Measurements from ENCODE around the gene SOX6. TPM values are rescaled to one million over a fixed set of nuclear protein-coding genes. Genes with fewer than 3 reads are reported as not detected.

SOX6 gene
- total RNA-seq, 4 donors from 2014 or later, result 0.29 to 20.5 (median 8.2) TPM

DNA sequence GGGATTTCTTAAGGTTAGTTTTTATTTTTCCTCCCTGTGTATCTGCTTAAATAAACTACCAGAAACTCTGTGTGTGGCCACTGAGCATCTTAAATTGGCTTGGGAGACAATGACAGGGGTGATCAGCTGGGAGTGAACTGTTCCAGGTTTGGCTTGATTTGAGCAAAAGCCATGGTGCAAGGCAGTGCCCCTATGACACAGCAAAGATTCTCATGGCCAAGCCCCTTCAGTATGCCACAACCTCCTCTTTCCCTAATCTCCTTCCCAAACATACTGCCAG lies 370.5 kb downstream of the SOX6 start:
- Histone ChIP-seq H3K4me1 (no peaks in the 10 kb centered on the region), H3K4me3 (no peak overlapping the region), H3K9me3 (no peaks in the 10 kb centered on the region), H3K36me3 (no peaks in the 10 kb centered on the region), H3K27ac (no peak overlapping the region), H3K27me3 (no peaks in the 10 kb centered on the region)
- TF ChIP-seq, protein P1, sequence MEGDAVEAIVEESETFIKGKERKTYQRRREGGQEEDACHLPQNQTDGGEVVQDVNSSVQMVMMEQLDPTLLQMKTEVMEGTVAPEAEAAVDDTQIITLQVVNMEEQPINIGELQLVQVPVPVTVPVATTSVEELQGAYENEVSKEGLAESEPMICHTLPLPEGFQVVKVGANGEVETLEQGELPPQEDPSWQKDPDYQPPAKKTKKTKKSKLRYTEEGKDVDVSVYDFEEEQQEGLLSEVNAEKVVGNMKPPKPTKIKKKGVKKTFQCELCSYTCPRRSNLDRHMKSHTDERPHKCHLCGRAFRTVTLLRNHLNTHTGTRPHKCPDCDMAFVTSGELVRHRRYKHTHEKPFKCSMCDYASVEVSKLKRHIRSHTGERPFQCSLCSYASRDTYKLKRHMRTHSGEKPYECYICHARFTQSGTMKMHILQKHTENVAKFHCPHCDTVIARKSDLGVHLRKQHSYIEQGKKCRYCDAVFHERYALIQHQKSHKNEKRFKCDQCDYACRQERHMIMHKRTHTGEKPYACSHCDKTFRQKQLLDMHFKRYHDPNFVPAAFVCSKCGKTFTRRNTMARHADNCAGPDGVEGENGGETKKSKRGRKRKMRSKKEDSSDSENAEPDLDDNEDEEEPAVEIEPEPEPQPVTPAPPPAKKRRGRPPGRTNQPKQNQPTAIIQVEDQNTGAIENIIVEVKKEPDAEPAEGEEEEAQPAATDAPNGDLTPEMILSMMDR (IDR thresholded peaks at IDR 0.05), result no peak
- TF ChIP-seq POLR2A (IDR thresholded peaks at IDR 0.05), result no peak
- intact Hi-C loops (cut with DNase I; ENCODE audit: low total_unique reads), result no loop called here
- no peak for DNase-seq

DNA sequence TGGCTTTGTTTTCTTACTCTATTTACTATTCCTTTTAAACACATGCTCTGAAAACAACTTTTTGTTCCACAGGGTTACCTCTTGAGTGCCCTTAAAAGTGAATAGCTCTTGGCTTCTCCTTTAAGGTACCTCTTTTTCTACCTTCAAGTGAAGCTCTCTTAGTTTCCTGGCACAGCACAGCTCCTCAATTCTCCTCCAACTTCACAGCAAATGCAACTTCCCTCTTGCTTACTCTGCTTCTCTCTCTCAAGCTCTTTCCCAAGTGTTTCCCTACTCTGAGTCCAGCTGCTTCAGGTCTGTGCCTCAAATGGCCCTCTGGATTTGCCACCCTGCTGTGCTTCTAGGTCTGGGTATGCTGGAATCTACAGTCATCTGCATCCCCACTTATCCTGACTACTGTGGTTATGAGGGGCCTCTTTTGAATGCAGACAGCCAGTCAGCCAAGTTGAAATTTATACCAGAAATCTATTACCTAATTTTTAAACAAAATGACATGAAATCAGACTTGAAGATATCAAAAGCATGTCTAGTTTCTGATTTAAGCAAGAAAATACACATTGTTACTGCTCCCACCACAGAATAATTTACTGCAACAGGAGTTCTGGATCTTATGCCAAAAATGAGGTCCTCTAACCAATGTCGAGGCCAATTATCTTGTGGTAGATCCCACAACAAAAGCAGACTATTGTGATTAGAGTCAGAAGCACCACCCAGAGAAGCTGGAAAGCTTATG lies 371.1 kb downstream of the SOX6 start:
- TF ChIP-seq, protein P1 (IDR thresholded peaks at IDR 0.05), result no peak
- intact Hi-C loops (cut with DNase I; ENCODE audit: low total_unique reads), result no loop called here
- Histone ChIP-seq H3K9me3 (no peaks in the 10 kb centered on the region), H3K27me3 (no peaks in the 10 kb centered on the region), H3K4me1 (no peaks in the 10 kb centered on the region), H3K4me3 (no peak overlapping the region), H3K36me3 (no peaks in the 10 kb centered on the region), H3K27ac (no peak overlapping the region)
- DNase-seq, result no peak

DNA sequence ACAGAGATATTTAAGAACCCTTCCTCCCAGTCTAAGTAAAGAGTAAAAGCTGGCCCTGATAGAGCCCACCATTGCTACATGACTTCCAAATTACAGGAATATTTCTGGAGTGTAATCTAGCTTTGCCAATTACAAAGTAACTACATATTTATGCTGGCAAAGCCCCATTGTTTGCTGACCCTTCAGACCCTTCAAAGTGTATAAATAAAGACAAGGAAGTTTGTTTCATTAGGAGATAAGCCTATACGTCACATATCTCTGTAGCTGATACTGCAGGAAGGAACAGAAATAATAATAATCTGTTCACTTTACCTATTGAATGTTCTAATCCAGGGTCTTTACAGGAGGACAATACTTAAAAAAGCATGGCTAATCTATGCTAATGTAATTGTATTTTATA lies 375.1 kb downstream of the SOX6 start:
- no peak for DNase-seq
- Histone ChIP-seq H3K4me3 (no peak overlapping the region), H3K27ac (no peak overlapping the region), H3K4me1 (no peaks in the 10 kb centered on the region), H3K27me3 (no peaks in the 10 kb centered on the region), H3K9me3 (no peaks in the 10 kb centered on the region), H3K36me3 (no peaks in the 10 kb centered on the region)
- intact Hi-C loops (cut with DNase I; ENCODE audit: low total_unique reads), result no loop called here
- TF ChIP-seq POLR2A (IDR thresholded peaks at IDR 0.05), result no peak
- TF ChIP-seq, protein P1 (IDR thresholded peaks at IDR 0.05), result no peak

DNA sequence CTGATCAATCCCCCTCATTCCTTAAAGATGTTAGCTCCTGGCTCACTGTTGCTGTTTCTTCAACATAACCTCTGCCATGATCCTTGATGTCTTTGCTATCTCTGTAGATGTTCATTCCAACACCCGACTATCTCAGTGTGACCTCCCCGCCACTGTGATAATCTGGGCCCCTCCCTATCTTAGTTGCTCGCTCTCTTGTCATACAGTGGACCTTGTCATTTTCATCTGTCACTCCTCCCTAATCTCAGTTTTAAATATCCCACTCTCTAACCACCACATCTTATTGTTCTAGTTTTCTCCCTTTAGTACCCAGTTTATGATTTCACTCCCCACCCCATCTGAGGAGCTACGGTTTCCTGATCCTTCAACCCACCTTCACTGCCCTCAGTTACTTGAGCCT lies 379.2 kb downstream of the SOX6 start:
- TF ChIP-seq, protein P1 (IDR thresholded peaks at IDR 0.05), result no peak
- no peak for TF ChIP-seq POLR2A (IDR thresholded peaks at IDR 0.05)

DNA sequence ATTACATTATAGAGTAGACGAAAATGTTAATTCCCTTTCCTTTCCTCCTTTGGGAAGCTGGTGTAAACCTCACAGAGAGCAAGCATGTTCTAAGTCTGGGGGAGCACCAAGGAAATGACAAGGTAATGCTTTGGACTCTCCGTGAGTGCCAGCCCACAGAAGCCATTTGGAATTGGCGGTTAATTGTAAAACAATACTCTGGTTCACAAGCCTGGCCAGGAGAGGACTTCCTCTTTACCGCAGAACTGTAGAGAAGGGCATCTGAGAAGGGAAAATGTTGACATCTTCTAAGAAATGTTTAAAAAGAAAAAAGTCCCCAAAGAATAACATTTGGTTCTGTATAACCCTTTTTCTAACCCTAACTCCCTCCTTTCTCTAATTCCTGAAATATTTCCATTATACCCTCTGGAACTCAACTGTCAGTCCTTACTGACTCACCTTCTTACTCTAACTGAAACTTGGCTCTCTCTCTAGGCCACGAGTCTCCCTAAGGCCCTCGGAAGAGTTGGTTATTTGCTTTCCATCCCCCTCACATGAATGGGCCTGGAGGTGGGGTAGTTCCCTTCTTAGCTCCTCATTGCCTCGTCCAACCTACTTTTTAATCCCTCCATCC lies 379.8 kb downstream of the SOX6 start:
- Histone ChIP-seq H3K4me3 (no peak overlapping the region), H3K9me3 (no peaks in the 10 kb centered on the region), H3K4me1 (no peaks in the 10 kb centered on the region), H3K36me3 (no peaks in the 10 kb centered on the region), H3K27ac (no peak overlapping the region), H3K27me3 (no peaks in the 10 kb centered on the region)
- DNase-seq, result no peak
- intact Hi-C loops (cut with DNase I; ENCODE audit: low total_unique reads), result no loop called here
- TF ChIP-seq, protein P1 (IDR thresholded peaks at IDR 0.05), result no peak
- TF ChIP-seq POLR2A (IDR thresholded peaks at IDR 0.05), result no peak

More for the DNA sequence above, 379.2 kb downstream of the SOX6 start:
- intact Hi-C loops (cut with DNase I; ENCODE audit: low total_unique reads), result no loop called here
- H3K9me3 ChIP-seq, result no peaks in the 10 kb centered on the region
- H3K4me3 ChIP-seq, result no peak overlapping the region
- H3K27ac ChIP-seq, result no peak overlapping the region
- H3K4me1 ChIP-seq, result no peaks in the 10 kb centered on the region
- H3K36me3 ChIP-seq, result no peaks in the 10 kb centered on the region
- DNase-seq, result no peak
- no peaks in the 10 kb centered on the region for H3K27me3 ChIP-seq

All from uterus (tissue), 4 donors.